ENCODE measurements around the gene FRMD4A. TPM values are rescaled to one million over a fixed set of nuclear protein-coding genes. Genes with fewer than 3 reads are reported as not detected.

Gene FRMD4A
- total and polyA plus RNA-seq, 7 donors = 3.0 to 27.8 (median 14.4) TPM

GRCh38 chr10:14327527-14327926, 3.2 kb downstream of the FRMD4A start:
- Histone ChIP-seq H3K4me1 (peaks cover 0 to 32% (median 23%) of the 10 kb centered on the region in 4 donors), H3K4me3 (no peak overlapping the region), H3K27ac (no peak overlapping the region), H3K9me3 (no peaks in the 10 kb centered on the region), H3K27me3 (no peaks in the 10 kb centered on the region), H3K36me3 (no peaks in the 10 kb centered on the region)
- WGBS, 2 donors = 35 to 57% methylated on average over 4 of the region's 4 CpGs
- TF ChIP-seq, protein P1, sequence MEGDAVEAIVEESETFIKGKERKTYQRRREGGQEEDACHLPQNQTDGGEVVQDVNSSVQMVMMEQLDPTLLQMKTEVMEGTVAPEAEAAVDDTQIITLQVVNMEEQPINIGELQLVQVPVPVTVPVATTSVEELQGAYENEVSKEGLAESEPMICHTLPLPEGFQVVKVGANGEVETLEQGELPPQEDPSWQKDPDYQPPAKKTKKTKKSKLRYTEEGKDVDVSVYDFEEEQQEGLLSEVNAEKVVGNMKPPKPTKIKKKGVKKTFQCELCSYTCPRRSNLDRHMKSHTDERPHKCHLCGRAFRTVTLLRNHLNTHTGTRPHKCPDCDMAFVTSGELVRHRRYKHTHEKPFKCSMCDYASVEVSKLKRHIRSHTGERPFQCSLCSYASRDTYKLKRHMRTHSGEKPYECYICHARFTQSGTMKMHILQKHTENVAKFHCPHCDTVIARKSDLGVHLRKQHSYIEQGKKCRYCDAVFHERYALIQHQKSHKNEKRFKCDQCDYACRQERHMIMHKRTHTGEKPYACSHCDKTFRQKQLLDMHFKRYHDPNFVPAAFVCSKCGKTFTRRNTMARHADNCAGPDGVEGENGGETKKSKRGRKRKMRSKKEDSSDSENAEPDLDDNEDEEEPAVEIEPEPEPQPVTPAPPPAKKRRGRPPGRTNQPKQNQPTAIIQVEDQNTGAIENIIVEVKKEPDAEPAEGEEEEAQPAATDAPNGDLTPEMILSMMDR (IDR thresholded peaks at IDR 0.05) = no peak
- TF ChIP-seq POLR2AphosphoS5 (IDR thresholded peaks at IDR 0.05) (no peak), EP300 (IDR thresholded peaks at IDR 0.05) (no peak), POLR2A (IDR thresholded peaks at IDR 0.05) (no peak)
- intact Hi-C loops (cut with DNase I) = no loop called here
- no peak for DNase-seq

- peaks cover 0 to 28% (median 22%) of the 10 kb centered on the region in 4 donors for H3K4me1 ChIP-seq
- no peaks in the 10 kb centered on the region for H3K27me3 ChIP-seq
- no peak for DNase-seq
- 84 to 86% methylated on average over 8 of the region's 8 CpGs for WGBS, 2 donors
- H3K27ac ChIP-seq = no peak overlapping the region
- no peaks in the 10 kb centered on the region for H3K9me3 ChIP-seq
- intact Hi-C loops (cut with DNase I) = no loop called here
- TF ChIP-seq POLR2A (IDR thresholded peaks at IDR 0.05) (no peak), POLR2AphosphoS5 (IDR thresholded peaks at IDR 0.05) (no peak), EP300 (IDR thresholded peaks at IDR 0.05) (no peak)
- TF ChIP-seq, protein P1 (IDR thresholded peaks at IDR 0.05) = no peak
- no peaks in the 10 kb centered on the region for H3K36me3 ChIP-seq
- H3K4me3 ChIP-seq = no peak overlapping the region
Observed at GRCh38 chr10:14326581-14326980, 4.1 kb downstream of the FRMD4A start.

DNA sequence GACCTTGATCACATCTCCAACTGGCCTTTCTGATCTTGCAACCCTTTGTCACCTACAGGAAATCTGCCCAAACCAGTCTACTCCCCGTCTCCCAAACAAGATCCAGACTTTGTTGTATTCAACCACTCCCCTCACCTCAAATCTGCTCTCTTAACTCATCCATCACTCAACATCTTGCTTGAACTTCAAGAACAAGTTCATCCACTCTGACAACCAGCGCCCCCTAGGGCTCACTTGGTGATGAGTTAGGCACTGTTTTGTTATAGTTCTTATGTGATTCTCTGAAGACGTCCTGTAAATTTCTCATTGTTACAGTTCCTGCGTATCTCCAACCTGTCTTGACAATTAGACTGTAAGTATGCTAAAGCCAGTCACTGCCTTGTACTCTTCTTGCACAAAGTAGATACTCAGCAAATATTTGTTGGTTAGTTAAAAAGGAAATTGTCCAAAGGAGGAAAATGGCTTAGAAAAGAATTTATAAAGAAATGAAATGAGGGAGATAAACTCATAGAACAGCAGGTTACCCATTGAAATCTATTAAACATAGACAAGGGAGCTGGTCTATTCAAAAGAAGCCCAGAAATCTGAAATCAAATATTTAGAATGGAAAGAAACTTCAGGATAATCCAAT, 5.3 kb downstream of the FRMD4A start:
- intact Hi-C loops (cut with DNase I) = no loop called here
- no peak overlapping the region for H3K27ac ChIP-seq
- no peaks in the 10 kb centered on the region for H3K27me3 ChIP-seq
- TF ChIP-seq, protein P1 (IDR thresholded peaks at IDR 0.05) = no peak
- TF ChIP-seq POLR2A (IDR thresholded peaks at IDR 0.05) (no peak), POLR2AphosphoS5 (IDR thresholded peaks at IDR 0.05) (no peak), EP300 (IDR thresholded peaks at IDR 0.05) (no peak)
- DNase-seq = no peak
- no peak overlapping the region for H3K4me3 ChIP-seq
- 30 to 58% methylated on average over 4 of the region's 4 CpGs for WGBS, 2 donors
- peaks cover 0 to 17% (median 14%) of the 10 kb centered on the region in 4 donors for H3K4me1 ChIP-seq
- no peaks in the 10 kb centered on the region for H3K9me3 ChIP-seq
- H3K36me3 ChIP-seq = no peaks in the 10 kb centered on the region

DNA sequence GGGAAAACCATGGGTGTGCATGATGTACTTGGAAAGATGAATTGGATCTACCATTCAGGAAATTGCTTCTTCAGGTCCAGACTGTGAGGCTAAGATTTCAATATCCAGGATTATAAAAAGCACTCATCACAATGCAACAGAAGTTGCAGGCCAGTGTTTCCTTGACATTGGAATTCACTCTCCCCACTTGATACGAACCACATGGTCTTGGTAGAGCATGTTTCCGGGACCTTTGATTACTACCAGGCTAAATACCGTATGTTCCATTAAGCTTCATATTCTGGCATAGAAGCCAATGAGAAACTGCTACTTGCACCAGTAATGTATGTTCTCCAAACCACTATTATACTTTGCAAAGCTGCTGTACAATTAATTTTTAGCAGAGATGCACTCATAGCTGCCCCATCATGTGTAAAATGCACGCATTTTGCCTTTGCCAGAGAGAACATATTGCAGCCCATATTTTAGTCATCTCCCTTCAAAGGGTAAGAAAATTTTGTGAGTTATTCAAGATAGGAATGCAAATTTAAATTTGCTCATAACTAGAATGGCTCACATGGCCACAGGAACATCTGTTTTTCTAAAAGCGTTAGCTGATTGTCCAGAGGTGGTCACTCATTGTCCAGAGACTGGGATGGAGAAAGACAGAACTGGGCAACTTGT, 8.1 kb downstream of the FRMD4A start:
- Histone ChIP-seq H3K36me3 (no peaks in the 10 kb centered on the region), H3K27me3 (no peaks in the 10 kb centered on the region), H3K9me3 (no peaks in the 10 kb centered on the region), H3K4me3 (no peak overlapping the region), H3K4me1 (no peaks in the 10 kb centered on the region), H3K27ac (no peak overlapping the region)
- intact Hi-C loops (cut with DNase I) = no loop called here
- no peak for DNase-seq
- 72 to 74% methylated on average over 5 of the region's 5 CpGs for WGBS, 2 donors
- TF ChIP-seq, protein P1 (IDR thresholded peaks at IDR 0.05) = no peak
- no peak for TF ChIP-seq EP300 (IDR thresholded peaks at IDR 0.05)
